Measurements from ENCODE around the gene NR1D1. TPM values are rescaled to one million over a fixed set of nuclear protein-coding genes. Genes with fewer than 3 reads are reported as not detected.

The NR1D1 gene
- total RNA-seq, 1 donor from 2014 or later = 2.6 TPM

DNA sequence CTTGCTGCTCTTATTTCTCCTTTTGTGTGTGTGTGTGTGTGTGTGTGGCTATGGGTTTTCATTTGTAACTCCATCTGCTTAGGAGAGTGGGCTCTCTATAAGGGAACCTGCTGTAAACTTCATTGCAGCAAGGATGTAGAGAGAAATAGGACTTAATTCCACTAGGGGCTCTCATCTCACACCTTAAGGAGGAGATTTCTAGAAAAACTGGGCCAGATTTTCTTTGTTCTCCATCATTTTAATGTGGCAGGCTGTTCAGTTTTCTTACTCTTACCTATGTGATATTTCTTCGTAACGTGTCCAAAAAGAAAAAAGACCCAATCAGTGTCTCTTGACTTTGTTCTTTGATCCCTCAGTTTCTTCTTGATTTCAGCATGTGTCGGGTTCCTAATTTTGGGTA, 35.4 kb upstream of the NR1D1 start:
- no peak overlapping the region for H3K27ac Mint-ChIP-seq (ENCODE audit: unreplicated experiment)
- peaks cover 4% of the 10 kb centered on the region for H3K27me3 Mint-ChIP-seq (ENCODE audit: unreplicated experiment)
- H3K4me1 Mint-ChIP-seq (ENCODE audit: unreplicated experiment) = peaks cover 3% of the 10 kb centered on the region
- TF ChIP-seq, protein P1, sequence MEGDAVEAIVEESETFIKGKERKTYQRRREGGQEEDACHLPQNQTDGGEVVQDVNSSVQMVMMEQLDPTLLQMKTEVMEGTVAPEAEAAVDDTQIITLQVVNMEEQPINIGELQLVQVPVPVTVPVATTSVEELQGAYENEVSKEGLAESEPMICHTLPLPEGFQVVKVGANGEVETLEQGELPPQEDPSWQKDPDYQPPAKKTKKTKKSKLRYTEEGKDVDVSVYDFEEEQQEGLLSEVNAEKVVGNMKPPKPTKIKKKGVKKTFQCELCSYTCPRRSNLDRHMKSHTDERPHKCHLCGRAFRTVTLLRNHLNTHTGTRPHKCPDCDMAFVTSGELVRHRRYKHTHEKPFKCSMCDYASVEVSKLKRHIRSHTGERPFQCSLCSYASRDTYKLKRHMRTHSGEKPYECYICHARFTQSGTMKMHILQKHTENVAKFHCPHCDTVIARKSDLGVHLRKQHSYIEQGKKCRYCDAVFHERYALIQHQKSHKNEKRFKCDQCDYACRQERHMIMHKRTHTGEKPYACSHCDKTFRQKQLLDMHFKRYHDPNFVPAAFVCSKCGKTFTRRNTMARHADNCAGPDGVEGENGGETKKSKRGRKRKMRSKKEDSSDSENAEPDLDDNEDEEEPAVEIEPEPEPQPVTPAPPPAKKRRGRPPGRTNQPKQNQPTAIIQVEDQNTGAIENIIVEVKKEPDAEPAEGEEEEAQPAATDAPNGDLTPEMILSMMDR (IDR thresholded peaks at IDR 0.05; ENCODE audit: unreplicated experiment) = no peak
- DNase-seq (ENCODE audit: low spot score) = no peak
- H3K9me3 Mint-ChIP-seq (ENCODE audit: unreplicated experiment) = no peaks in the 10 kb centered on the region
- peaks cover 34% of the 10 kb centered on the region for H3K36me3 Mint-ChIP-seq (ENCODE audit: low read depth, unreplicated experiment)
- H3K4me3 Mint-ChIP-seq (ENCODE audit: unreplicated experiment) = no peak overlapping the region

DNA sequence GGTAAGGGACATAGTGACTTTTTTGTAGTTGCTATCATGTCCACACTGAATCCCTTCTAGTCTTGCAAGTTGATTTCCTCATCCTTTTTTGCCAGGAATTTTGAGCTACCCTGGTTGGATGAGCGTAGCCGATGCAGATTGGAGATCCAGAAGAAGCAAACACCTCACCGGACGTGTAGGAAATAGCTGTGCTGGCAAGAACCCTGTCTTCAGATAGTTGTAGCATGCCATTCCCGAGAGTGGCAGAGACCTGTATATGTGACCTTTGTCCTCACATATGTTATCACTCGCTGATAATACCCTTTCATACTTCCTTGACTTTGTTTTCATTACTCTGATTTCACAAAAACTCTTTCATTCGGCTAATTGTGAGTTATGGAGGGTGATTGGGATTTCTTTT, 33.8 kb upstream of the NR1D1 start:
- Mint-ChIP-seq H3K36me3 (ENCODE audit: low read depth, unreplicated experiment) (peaks cover 39% of the 10 kb centered on the region), H3K4me3 (ENCODE audit: unreplicated experiment) (no peak overlapping the region), H3K27ac (ENCODE audit: unreplicated experiment) (peak overlapping the region; percentile 17), H3K9me3 (ENCODE audit: unreplicated experiment) (no peaks in the 10 kb centered on the region), H3K4me1 (ENCODE audit: unreplicated experiment) (no peaks in the 10 kb centered on the region), H3K27me3 (ENCODE audit: unreplicated experiment) (peaks cover 2% of the 10 kb centered on the region)
- TF ChIP-seq, protein P1 (IDR thresholded peaks at IDR 0.05; ENCODE audit: unreplicated experiment) = no peak
- DNase-seq (ENCODE audit: low spot score) = no peak

DNA sequence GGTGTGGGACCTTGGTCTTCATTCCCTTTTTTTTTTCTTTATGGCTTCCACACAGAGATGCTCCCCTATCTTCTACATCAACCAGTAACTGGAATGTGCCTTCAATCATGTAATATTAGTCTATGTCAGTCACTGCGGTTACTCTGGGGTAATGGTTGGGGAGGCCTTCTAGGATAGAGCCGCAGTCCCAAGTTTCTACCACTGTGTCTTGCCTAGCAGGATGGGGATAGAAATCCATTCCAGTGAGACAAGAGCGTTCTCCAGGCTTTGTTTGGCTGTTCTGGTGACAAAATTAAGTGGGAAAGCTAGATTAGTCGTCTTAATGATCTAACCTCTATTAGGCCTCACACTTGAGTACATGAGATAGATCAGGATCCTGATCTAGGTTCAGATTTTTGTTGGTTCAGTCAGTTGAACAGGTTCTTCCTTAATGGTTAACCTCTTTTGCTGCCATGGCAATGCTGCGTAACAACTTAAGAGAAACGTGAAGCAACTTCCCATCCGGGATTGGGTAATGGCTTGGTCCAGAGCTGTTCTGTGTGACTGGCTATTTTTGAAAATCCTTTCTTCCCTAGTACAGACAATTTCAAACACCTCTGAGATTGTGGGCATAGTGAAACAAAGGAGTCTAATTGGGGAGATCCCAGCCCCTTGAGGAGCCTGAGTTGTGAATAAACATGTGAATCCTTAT, 30.1 kb upstream of the NR1D1 start:
- no peaks in the 10 kb centered on the region for H3K9me3 Mint-ChIP-seq (ENCODE audit: unreplicated experiment)
- peaks cover 3% of the 10 kb centered on the region for H3K27me3 Mint-ChIP-seq (ENCODE audit: unreplicated experiment)
- H3K36me3 Mint-ChIP-seq (ENCODE audit: low read depth, unreplicated experiment) = peaks cover 45% of the 10 kb centered on the region
- H3K4me3 Mint-ChIP-seq (ENCODE audit: unreplicated experiment) = no peak overlapping the region
- no peak overlapping the region for H3K27ac Mint-ChIP-seq (ENCODE audit: unreplicated experiment)
- no peak for DNase-seq (ENCODE audit: low spot score)
- peaks cover 6% of the 10 kb centered on the region for H3K4me1 Mint-ChIP-seq (ENCODE audit: unreplicated experiment)
- TF ChIP-seq, protein P1 (IDR thresholded peaks at IDR 0.05; ENCODE audit: unreplicated experiment) = no peak

DNA sequence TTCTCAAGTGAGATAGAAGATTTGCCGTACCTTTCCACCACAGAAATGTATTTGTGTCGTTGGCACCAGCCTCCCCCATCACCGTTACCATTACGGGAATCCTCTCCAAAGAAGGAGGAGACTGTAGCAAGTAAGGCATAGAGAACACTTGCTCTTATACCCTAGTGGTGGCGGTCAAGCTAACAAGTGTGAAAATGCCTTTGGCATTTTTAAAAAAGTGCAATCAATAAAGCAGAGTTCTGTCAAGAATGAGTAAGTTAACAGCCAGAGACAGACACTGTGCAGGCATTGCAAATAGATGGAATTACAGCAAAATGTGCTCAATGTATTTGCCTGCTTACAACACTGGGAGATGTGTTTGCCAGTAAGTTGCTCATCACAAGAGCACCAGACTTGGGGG, 29.1 kb upstream of the NR1D1 start:
- no peak for DNase-seq (ENCODE audit: low spot score)
- Mint-ChIP-seq H3K27ac (ENCODE audit: unreplicated experiment) (peak overlapping the region; percentile 24), H3K4me1 (ENCODE audit: unreplicated experiment) (peaks cover 10% of the 10 kb centered on the region), H3K9me3 (ENCODE audit: unreplicated experiment) (no peaks in the 10 kb centered on the region), H3K4me3 (ENCODE audit: unreplicated experiment) (peak overlapping the region; percentile 47), H3K27me3 (ENCODE audit: unreplicated experiment) (peaks cover 3% of the 10 kb centered on the region), H3K36me3 (ENCODE audit: low read depth, unreplicated experiment) (peaks cover 39% of the 10 kb centered on the region)
- TF ChIP-seq, protein P1 (IDR thresholded peaks at IDR 0.05; ENCODE audit: unreplicated experiment) = no peak

DNA sequence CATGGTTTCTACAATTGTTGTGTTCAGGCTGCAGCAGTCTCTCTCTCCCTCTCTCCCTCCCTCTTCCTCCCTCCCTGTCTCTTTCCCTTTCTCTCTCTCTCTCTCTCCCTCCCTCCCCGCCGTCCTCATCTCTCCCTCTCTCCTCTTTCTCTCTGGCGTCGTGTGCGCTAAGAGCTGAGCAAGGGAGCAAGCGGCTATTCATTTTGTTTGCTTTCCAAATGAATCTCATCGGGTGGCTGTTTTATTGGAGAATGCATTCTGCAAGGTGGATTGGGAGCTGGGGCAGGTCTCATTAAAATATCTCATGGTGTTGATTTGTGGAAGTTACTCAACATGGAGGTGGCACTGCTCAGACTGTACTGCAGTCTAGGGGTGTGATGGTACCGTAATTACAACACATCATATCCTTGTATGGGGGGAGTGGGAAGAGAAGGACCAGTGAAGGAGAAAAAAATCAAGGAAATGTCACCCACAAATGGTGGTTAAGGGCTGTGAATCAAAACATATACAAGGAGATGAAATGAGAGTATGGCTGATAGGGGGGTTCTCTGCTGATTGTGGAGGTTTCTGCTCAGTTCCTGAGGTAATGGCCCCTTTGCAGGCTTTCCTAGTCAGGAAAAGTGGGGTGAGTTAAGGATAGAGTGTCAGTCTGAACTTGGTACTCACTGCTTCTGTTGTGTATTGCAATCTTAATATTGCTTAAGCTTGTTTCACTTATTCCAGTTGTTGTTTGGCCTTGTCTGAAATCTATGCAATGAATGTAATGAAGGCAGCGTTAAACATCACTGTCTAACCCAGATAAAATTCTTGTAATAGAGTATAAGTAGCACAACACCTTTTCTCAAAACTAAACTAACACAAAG, 24.1 kb upstream of the NR1D1 start:
- peak overlapping the region; percentile 100 for H3K4me3 Mint-ChIP-seq (ENCODE audit: unreplicated experiment)
- no peak for DNase-seq (ENCODE audit: low spot score)
- peaks cover 26% of the 10 kb centered on the region for H3K4me1 Mint-ChIP-seq (ENCODE audit: unreplicated experiment)
- TF ChIP-seq, protein P1 (IDR thresholded peaks at IDR 0.05; ENCODE audit: unreplicated experiment) = no peak
- H3K36me3 Mint-ChIP-seq (ENCODE audit: low read depth, unreplicated experiment) = peaks cover 33% of the 10 kb centered on the region
- peaks cover 6% of the 10 kb centered on the region for H3K9me3 Mint-ChIP-seq (ENCODE audit: unreplicated experiment)
- peaks cover 16% of the 10 kb centered on the region for H3K27me3 Mint-ChIP-seq (ENCODE audit: unreplicated experiment)
- H3K27ac Mint-ChIP-seq (ENCODE audit: unreplicated experiment) = peak overlapping the region; percentile 28
